ENCODE measurements around the gene MYO15B.

DNA sequence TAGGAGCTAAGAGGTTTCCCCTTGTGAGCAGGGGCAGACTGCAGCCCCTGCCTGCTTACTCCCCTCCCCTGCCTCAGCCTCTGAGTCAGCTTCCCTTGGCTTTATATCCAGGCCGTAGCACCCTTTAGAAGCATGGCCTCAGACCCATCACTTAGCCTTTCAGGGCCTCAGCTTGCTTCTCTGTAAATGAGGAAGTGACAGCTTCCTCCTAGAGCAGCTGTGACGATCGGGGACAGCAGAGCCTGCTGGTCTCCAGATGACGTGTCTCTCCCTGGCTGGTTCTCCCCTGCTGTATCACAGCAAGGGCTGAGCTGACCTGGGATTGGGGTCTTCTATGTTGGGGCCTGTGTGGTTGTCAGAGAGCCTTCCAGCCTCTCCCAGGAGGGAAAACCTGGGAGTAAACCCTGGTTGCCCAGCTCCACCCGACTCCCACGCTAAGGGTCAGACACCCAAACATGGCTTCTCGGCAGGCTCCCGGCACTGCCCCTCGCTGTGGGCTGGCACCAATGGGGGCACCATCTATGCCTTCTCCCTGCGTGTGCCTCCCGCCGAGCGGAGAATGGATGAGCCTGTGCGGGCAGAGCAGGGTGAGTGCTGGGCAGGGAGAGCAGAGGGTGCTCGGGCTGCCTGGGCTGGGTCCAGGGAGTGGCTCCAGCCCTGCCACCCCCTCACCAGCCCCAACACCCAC, 16.3 kb upstream of the MYO15B start:
- TF ChIP-seq, protein P1, sequence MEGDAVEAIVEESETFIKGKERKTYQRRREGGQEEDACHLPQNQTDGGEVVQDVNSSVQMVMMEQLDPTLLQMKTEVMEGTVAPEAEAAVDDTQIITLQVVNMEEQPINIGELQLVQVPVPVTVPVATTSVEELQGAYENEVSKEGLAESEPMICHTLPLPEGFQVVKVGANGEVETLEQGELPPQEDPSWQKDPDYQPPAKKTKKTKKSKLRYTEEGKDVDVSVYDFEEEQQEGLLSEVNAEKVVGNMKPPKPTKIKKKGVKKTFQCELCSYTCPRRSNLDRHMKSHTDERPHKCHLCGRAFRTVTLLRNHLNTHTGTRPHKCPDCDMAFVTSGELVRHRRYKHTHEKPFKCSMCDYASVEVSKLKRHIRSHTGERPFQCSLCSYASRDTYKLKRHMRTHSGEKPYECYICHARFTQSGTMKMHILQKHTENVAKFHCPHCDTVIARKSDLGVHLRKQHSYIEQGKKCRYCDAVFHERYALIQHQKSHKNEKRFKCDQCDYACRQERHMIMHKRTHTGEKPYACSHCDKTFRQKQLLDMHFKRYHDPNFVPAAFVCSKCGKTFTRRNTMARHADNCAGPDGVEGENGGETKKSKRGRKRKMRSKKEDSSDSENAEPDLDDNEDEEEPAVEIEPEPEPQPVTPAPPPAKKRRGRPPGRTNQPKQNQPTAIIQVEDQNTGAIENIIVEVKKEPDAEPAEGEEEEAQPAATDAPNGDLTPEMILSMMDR (IDR thresholded peaks at IDR 0.05; ENCODE audit: borderline replicate concordance, extremely low read depth, low read length, poor library complexity, severe bottlenecking): no peak
- no peak for TF ChIP-seq EZH2 (IDR thresholded peaks at IDR 0.05; ENCODE audit: borderline replicate concordance, low read depth, low read length, severe bottlenecking)
